H9 (cell line): ENCODE results near the gene XPNPEP2. TPM values are rescaled to one million over a fixed set of nuclear protein-coding genes. Genes with fewer than 3 reads are reported as not detected.

Experiments
- DNase-seq: peaks from one replicate; pipeline ENCODE4 v3.0.0-alpha.2; 2017
- H2AFZ ChIP-seq: one replicate; pipeline ENCODE4 v1.6.1; 2013; ENCODE audit warnings: mild to moderate bottlenecking, low read length, control low read depth, moderate library complexity
- H2AK5ac ChIP-seq: 2 replicates; pipeline ENCODE4 v1.6.1; 2013; ENCODE audit warnings: low read length, control low read depth, mixed read lengths; ENCODE audit not compliant: insufficient read length
- H2BK120ac ChIP-seq: one replicate; pipeline ENCODE4 v1.6.1; 2013; ENCODE audit warnings: low read depth, mild to moderate bottlenecking, low read length, control low read depth, inconsistent platforms; ENCODE audit not compliant: poor library complexity, severe bottlenecking
- H2BK12ac ChIP-seq: 2 replicates; pipeline ENCODE4 v1.6.1; 2013; ENCODE audit warnings: low read length, control low read depth, mixed read lengths, low read depth; ENCODE audit not compliant: insufficient read length
- H2BK15ac ChIP-seq: 2 replicates; pipeline ENCODE4 v1.6.1; 2013; ENCODE audit warnings: low read depth, low read length, control low read depth
- H2BK20ac ChIP-seq: one replicate; pipeline ENCODE4 v1.6.1; 2013; ENCODE audit warnings: low read depth, mild to moderate bottlenecking, low read length, control low read depth, inconsistent platforms; ENCODE audit not compliant: poor library complexity, severe bottlenecking
- H2BK5ac ChIP-seq: 2 replicates; pipeline ENCODE4 v1.6.1; 2013; ENCODE audit warnings: low read length, control low read depth, mixed read lengths; ENCODE audit not compliant: insufficient read length
- H3K14ac ChIP-seq: 2 replicates; pipeline ENCODE4 v1.6.1; 2013; ENCODE audit warnings: low read length, control low read depth; ENCODE audit not compliant: insufficient read depth
- H3K18ac ChIP-seq: 2 replicates; pipeline ENCODE4 v1.6.1; 2013; ENCODE audit warnings: low read depth, mild to moderate bottlenecking, mixed read lengths, low read length, control low read depth; ENCODE audit not compliant: insufficient read length
- H3K23ac ChIP-seq: 2 replicates; pipeline ENCODE4 v1.6.1; 2013; ENCODE audit warnings: low read length, control low read depth, mixed read lengths, low read depth; ENCODE audit not compliant: insufficient read length
- H3K23me2 ChIP-seq: 2 replicates; pipeline ENCODE4 v1.6.1; 2013; ENCODE audit warnings: low read depth, mild to moderate bottlenecking, mixed read lengths, low read length, control low read depth; ENCODE audit not compliant: insufficient read length, poor library complexity, severe bottlenecking
- H3K27ac ChIP-seq: 2 replicates; pipeline ENCODE4 v1.5.1; 2013; ENCODE audit warnings: low read length, control low read depth, mixed read lengths, low read depth; ENCODE audit not compliant: insufficient read length
- H3K27me3 ChIP-seq: 2 replicates; pipeline ENCODE4 v1.6.1; 2013; ENCODE audit warnings: low read length, control low read depth, inconsistent platforms; ENCODE audit not compliant: insufficient read depth
- H3K4ac ChIP-seq: 2 replicates; pipeline ENCODE4 v1.6.1; 2013; ENCODE audit warnings: low read depth, mild to moderate bottlenecking, control low read depth, inconsistent platforms, low read length, moderate library complexity
- H3K4me1 ChIP-seq: 2 replicates; pipeline ENCODE4 v1.6.1; 2013; ENCODE audit warnings: low read length, control low read depth, inconsistent platforms; ENCODE audit not compliant: insufficient read depth
- H3K4me2 ChIP-seq: 2 replicates; pipeline ENCODE4 v1.6.1; 2013; ENCODE audit warnings: low read length, control low read depth, mixed read lengths; ENCODE audit not compliant: insufficient read length, insufficient read depth
- H3K56ac ChIP-seq: 2 replicates; pipeline ENCODE4 v1.6.1; 2013; ENCODE audit warnings: low read depth, mild to moderate bottlenecking, mixed read lengths, low read length, control low read depth; ENCODE audit not compliant: insufficient read length
- H3K79me1 ChIP-seq: 2 replicates; pipeline ENCODE4 v1.6.1; 2013; ENCODE audit warnings: low read depth, mild to moderate bottlenecking, moderate library complexity, low read length, control low read depth, inconsistent platforms; ENCODE audit not compliant: insufficient read depth, poor library complexity, severe bottlenecking
- H3K79me2 ChIP-seq: 2 replicates; pipeline ENCODE4 v1.6.1; 2013; ENCODE audit warnings: low read length, control low read depth, inconsistent platforms; ENCODE audit not compliant: insufficient read depth
- H3K9ac ChIP-seq: 2 replicates; pipeline ENCODE4 v1.6.1; 2013; ENCODE audit warnings: low read length, control low read depth, mixed read lengths; ENCODE audit not compliant: insufficient read length; ENCODE audit errors: extremely low read depth
- H3K9me3 ChIP-seq: one replicate; pipeline ENCODE4 v1.6.1; 2013; ENCODE audit warnings: low read depth, low read length, inconsistent platforms; ENCODE audit not compliant: control insufficient read depth
- H3T11ph ChIP-seq: one replicate; pipeline ENCODE4 v1.6.1; 2013; ENCODE audit warnings: mild to moderate bottlenecking, low read length, control low read depth, inconsistent platforms
- H4K20me1 ChIP-seq: one replicate; pipeline ENCODE4 v1.6.1; 2013; ENCODE audit not compliant: control insufficient read depth, insufficient read length, insufficient read depth
- H4K5ac ChIP-seq: 2 replicates; pipeline ENCODE4 v1.6.1; 2013; ENCODE audit warnings: low read depth, mild to moderate bottlenecking, mixed read lengths, low read length, control low read depth; ENCODE audit not compliant: insufficient read length
- H4K8ac ChIP-seq: replicated peaks from 2 replicates; pipeline ENCODE4 v1.6.1; 2013; ENCODE audit warnings: low read length, control low read depth, mixed read lengths, low read depth; ENCODE audit not compliant: insufficient read length
- H4K91ac ChIP-seq: 2 replicates; pipeline ENCODE4 v1.6.1; 2013; ENCODE audit warnings: low read depth, mild to moderate bottlenecking, moderate library complexity, mixed read lengths, low read length, control low read depth; ENCODE audit not compliant: insufficient read length
- H3K27ac Mint-ChIP-seq, 3 experiments: 2 replicates in 2 of 3; 3 replicates in 1 of 3; pipeline ENCODE4 v1.8.0; 2020 to 2021; ENCODE audit warnings: mixed read lengths in 3 of 3, mild to moderate bottlenecking in 1 of 3, moderate library complexity in 1 of 3
- H3K27me3 Mint-ChIP-seq: 2 replicates; pipeline ENCODE4 v1.8.0; 2021; ENCODE audit warnings: low read depth, mild to moderate bottlenecking, moderate library complexity, mixed read lengths
- H3K36me3 Mint-ChIP-seq, 3 experiments: 2 replicates in 2 of 3; 3 replicates in 1 of 3; pipeline ENCODE4 v1.8.0; 2020 to 2021; ENCODE audit warnings: low read depth in 3 of 3, mixed read lengths in 3 of 3; ENCODE audit not compliant: insufficient read depth in 1 of 3
- H3K4me1 Mint-ChIP-seq, 2 experiments: 2 replicates each; pipeline ENCODE4 v1.8.0; 2020; ENCODE audit warnings: mixed read lengths in 2 of 2
- H3K4me3 Mint-ChIP-seq, 2 experiments: 2 replicates in 1 of 2; 3 replicates in 1 of 2; pipeline ENCODE4 v1.8.0; 2020 to 2021; ENCODE audit warnings: mild to moderate bottlenecking in 2 of 2, mixed read lengths in 2 of 2, moderate library complexity in 1 of 2
- H3K9me3 Mint-ChIP-seq, 2 experiments: 2 replicates in 1 of 2; 3 replicates in 1 of 2; pipeline ENCODE4 v1.8.0; 2020; ENCODE audit warnings: mild to moderate bottlenecking in 2 of 2, mixed read lengths in 2 of 2, moderate library complexity in 1 of 2
- WGBS: extraction: QIAGEN DNeasy Blood & Tissue Kit; methylation state at CpG from one replicate; pipeline ENCODE4 v1.1.7; 2013; ENCODE audit warnings: missing lambda C conversion rate, low lambda C conversion rate, mixed read lengths; ENCODE audit not compliant: insufficient read length; ENCODE audit errors: extremely low coverage; 5-methylcytosine and 5-hydroxymethylcytosine counted together
- total RNA-seq: library from RNA; stranded (reverse); gene quantifications from 2 replicates; pipeline ENCODE4 v1.2.1, GENCODE V29; 2021
- TF ChIP-seq, protein P1 (sequence below): fragments of 200-600 bp; sonication (generic); conservative IDR thresholded peaks from 3 replicates; pipeline ENCODE4 v1.8.0; 2021; ENCODE audit warnings: antibody characterized with exemption, mild to moderate bottlenecking

The XPNPEP2 gene
- total RNA-seq, 1 experiment from 2014 or later, result 0.11 TPM

DNA sequence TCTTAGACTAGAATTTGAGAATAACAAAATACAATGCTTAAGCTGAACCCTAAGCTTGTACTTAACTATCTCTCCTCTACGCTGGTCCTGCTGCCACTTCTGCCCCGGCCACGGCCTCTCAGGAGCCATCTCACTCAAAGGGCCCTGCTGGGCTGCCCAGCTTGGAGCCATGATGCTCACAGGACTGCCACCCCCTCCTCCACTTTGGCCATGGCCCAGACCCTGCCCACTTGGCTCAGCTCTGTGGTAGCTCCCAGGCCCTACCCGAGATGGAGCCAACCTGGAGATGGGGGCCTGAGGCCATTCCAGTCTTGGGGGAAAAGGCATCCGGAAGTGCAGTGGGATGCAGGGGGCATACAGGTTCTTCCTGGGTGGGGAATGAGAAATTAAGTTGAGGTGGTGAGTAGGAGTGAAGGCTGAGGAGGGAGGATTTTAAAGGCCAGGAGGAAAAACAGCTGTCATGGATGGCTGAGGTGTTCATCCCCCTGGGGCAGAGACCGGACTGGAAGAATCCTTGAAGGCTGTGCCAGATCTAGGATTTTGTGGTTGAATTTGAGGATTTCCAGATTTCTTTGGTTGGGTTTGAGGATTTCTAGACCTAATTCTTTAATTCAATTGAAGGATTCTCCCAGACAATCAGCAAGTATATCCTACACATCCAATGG lies 41.8 kb downstream of the XPNPEP2 start:
- no peaks in the 10 kb centered on the region for H3K79me1 ChIP-seq
- no peak overlapping the region for H3K4ac ChIP-seq
- H3K14ac ChIP-seq, result no peak overlapping the region; the same call in 1 of the 2 replicates
- H3K27me3 Mint-ChIP-seq, result peaks cover 14% of the 10 kb centered on the region
- H3K23me2 ChIP-seq, result no peaks in the 10 kb centered on the region
- no peak overlapping the region for H3K4me3 Mint-ChIP-seq
- H3K9ac ChIP-seq, result no peak overlapping the region
- H3K56ac ChIP-seq, result no peak overlapping the region
- no peak overlapping the region for H2AFZ ChIP-seq
- no peak overlapping the region for H2BK120ac ChIP-seq
- no peaks in the 10 kb centered on the region for H3K27me3 ChIP-seq
- TF ChIP-seq, protein P1, sequence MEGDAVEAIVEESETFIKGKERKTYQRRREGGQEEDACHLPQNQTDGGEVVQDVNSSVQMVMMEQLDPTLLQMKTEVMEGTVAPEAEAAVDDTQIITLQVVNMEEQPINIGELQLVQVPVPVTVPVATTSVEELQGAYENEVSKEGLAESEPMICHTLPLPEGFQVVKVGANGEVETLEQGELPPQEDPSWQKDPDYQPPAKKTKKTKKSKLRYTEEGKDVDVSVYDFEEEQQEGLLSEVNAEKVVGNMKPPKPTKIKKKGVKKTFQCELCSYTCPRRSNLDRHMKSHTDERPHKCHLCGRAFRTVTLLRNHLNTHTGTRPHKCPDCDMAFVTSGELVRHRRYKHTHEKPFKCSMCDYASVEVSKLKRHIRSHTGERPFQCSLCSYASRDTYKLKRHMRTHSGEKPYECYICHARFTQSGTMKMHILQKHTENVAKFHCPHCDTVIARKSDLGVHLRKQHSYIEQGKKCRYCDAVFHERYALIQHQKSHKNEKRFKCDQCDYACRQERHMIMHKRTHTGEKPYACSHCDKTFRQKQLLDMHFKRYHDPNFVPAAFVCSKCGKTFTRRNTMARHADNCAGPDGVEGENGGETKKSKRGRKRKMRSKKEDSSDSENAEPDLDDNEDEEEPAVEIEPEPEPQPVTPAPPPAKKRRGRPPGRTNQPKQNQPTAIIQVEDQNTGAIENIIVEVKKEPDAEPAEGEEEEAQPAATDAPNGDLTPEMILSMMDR, result no peak
- no peaks in the 10 kb centered on the region; a peak in 1 of 7 replicates for H3K36me3 Mint-ChIP-seq
- no peak overlapping the region for H4K91ac ChIP-seq
- no peak overlapping the region for H3K27ac ChIP-seq
- H4K5ac ChIP-seq, result no peak overlapping the region
- H2BK20ac ChIP-seq, result no peak overlapping the region
- H3K79me2 ChIP-seq, result no peaks in the 10 kb centered on the region
- no peak overlapping the region for H2BK5ac ChIP-seq
- no CpG with 5 or more reads among the region's 6 CpGs for WGBS
- no peak overlapping the region for H3K27ac Mint-ChIP-seq
- H3K23ac ChIP-seq, result no peak overlapping the region
- H3K9me3 ChIP-seq, result no peaks in the 10 kb centered on the region
- no peak overlapping the region for H2BK12ac ChIP-seq
- H3K4me2 ChIP-seq, result no peak overlapping the region
- no peak for DNase-seq
- H3K4me1 ChIP-seq, result no peaks in the 10 kb centered on the region; the same call in 1 of the 2 replicates
- H3T11ph ChIP-seq, result no peak overlapping the region
- no peak overlapping the region for H2AK5ac ChIP-seq
- no peak overlapping the region for H2BK15ac ChIP-seq
- H3K4me1 Mint-ChIP-seq, result peaks cover 2 to 4% of the 10 kb centered on the region in 2 experiments; a peak in 2 of 4 replicates
- no peak overlapping the region for H3K18ac ChIP-seq
- H4K20me1 ChIP-seq, result no peaks in the 10 kb centered on the region
- no peak overlapping the region for H4K8ac ChIP-seq
- H3K9me3 Mint-ChIP-seq, result peaks cover 0 to 40% of the 10 kb centered on the region in 2 experiments; a peak in 2 of 5 replicates
